Erythroblast (primary cell): ENCODE results near the gene L3MBTL4.

Experiments
- GATA1 ChIP-seq: IDR thresholded peaks from 2 replicates; pipeline ENCODE4 v1.6.1; 2011; ENCODE audit warnings: low read depth, mild to moderate bottlenecking, control low read depth, low read length, moderate library complexity
- POLR2A ChIP-seq: IDR thresholded peaks from 2 replicates; pipeline ENCODE4 v1.6.1; 2011; ENCODE audit warnings: mild to moderate bottlenecking, low read length

- TF ChIP-seq POLR2A (no peak), GATA1 (no peak)
These were observed 209.0 kb downstream of the L3MBTL4 start for GRCh38 chr18:6205706-6206105.
